ENCODE measurements around the gene COL23A1. TPM values are rescaled to one million over a fixed set of nuclear protein-coding genes. Genes with fewer than 3 reads are reported as not detected.

COL23A1 gene
- total RNA-seq, 1 experiment from 2014 or later, result 15.0 TPM

DNA sequence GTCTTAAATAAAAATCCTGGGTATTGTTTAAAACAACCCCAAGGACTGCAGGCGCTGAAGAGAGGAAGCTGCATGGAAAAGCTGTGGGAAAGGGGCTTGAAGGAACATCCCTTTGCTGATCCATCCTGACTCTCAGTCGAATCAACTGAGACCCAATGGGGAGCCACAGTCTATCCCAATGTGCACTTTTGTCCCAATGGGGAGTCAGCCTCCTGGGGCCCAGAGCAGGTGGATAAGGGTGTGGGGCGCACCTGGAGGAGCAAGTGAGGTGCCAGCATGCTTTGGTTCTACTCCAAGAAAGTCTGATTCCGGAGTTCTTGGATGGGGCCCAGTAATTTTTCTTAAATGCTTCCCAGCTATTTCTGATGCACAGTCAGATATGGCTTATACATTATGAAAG lies 118.1 kb downstream of the COL23A1 start (continued):
- TF ChIP-seq ZNF423 (CRISPR knock-in tag; IDR thresholded peaks at IDR 0.05), result no peak
- TF ChIP-seq MYBL2 (CRISPR knock-in tag; IDR thresholded peaks at IDR 0.05), result no peak
- no peak for TF ChIP-seq TP53 (CRISPR knock-in tag; IDR thresholded peaks at IDR 0.05)
- no peak for TF ChIP-seq ZNF317 (CRISPR knock-in tag; IDR thresholded peaks at IDR 0.05; ENCODE audit: borderline replicate concordance, low read depth)
- TF ChIP-seq, protein P1, sequence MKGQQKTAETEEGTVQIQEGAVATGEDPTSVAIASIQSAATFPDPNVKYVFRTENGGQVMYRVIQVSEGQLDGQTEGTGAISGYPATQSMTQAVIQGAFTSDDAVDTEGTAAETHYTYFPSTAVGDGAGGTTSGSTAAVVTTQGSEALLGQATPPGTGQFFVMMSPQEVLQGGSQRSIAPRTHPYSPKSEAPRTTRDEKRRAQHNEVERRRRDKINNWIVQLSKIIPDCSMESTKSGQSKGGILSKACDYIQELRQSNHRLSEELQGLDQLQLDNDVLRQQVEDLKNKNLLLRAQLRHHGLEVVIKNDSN (CRISPR knock-in tag; IDR thresholded peaks at IDR 0.05), result no peak
- TF ChIP-seq, protein P2, sequence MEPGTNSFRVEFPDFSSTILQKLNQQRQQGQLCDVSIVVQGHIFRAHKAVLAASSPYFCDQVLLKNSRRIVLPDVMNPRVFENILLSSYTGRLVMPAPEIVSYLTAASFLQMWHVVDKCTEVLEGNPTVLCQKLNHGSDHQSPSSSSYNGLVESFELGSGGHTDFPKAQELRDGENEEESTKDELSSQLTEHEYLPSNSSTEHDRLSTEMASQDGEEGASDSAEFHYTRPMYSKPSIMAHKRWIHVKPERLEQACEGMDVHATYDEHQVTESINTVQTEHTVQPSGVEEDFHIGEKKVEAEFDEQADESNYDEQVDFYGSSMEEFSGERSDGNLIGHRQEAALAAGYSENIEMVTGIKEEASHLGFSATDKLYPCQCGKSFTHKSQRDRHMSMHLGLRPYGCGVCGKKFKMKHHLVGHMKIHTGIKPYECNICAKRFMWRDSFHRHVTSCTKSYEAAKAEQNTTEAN (CRISPR knock-in tag; IDR thresholded peaks at IDR 0.05), result no peak
- TF ChIP-seq SOX15 (CRISPR knock-in tag; IDR thresholded peaks at IDR 0.05), result no peak
- no peak for TF ChIP-seq KAT7 (CRISPR knock-in tag; IDR thresholded peaks at IDR 0.05; ENCODE audit: borderline replicate concordance)
- TF ChIP-seq ESRRA (CRISPR knock-in tag; IDR thresholded peaks at IDR 0.05; ENCODE audit: borderline replicate concordance), result no peak

DNA sequence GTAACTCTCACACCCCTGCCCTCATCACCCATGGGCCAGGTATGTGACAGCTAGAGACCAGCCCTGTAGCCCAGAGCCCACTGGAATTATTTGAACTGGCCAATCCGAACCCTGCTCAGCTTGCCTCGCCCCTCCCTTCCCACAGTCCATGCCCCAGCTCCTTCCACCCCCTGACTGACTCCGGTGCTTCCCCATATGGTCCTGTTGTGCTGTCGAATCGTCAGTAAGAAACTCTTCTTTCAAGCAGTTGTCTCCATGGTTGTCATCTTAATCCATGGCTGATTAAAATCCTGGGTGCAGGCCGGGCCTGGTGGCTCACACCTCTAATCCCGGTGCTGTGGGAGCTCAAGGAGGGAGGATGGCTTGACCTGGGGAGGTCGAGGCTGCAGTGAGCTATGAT lies 118.5 kb downstream of the COL23A1 start:
- TF ChIP-seq, protein P3, sequence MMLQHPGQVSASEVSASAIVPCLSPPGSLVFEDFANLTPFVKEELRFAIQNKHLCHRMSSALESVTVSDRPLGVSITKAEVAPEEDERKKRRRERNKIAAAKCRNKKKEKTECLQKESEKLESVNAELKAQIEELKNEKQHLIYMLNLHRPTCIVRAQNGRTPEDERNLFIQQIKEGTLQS (CRISPR knock-in tag; conservative IDR thresholded peaks at IDR 0.05), result no peak
- TF ChIP-seq SOX15 (CRISPR knock-in tag; IDR thresholded peaks at IDR 0.05) (no peak), PRRX2 (CRISPR knock-in tag; IDR thresholded peaks at IDR 0.05) (no peak), CBFB (CRISPR knock-in tag; IDR thresholded peaks at IDR 0.05; ENCODE audit: low read depth) (no peak), TEAD1 (CRISPR knock-in tag; IDR thresholded peaks at IDR 0.05) (no peak), CREB1 (CRISPR knock-in tag; IDR thresholded peaks at IDR 0.05) (no peak), JUN (CRISPR knock-in tag; IDR thresholded peaks at IDR 0.05) (no peak)
- TF ChIP-seq, protein P4, sequence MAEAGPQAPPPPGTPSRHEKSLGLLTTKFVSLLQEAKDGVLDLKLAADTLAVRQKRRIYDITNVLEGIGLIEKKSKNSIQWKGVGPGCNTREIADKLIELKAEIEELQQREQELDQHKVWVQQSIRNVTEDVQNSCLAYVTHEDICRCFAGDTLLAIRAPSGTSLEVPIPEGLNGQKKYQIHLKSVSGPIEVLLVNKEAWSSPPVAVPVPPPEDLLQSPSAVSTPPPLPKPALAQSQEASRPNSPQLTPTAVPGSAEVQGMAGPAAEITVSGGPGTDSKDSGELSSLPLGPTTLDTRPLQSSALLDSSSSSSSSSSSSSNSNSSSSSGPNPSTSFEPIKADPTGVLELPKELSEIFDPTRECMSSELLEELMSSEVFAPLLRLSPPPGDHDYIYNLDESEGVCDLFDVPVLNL (CRISPR knock-in tag; IDR thresholded peaks at IDR 0.05; ENCODE audit: borderline replicate concordance, low read depth), result no peak
- no peak overlapping the region for H3K4me3 Mint-ChIP-seq
- ATAC-seq (no peak), DNase-seq (ENCODE audit: low spot score) (no peak)
- H3K36me3 Mint-ChIP-seq, result no peaks in the 10 kb centered on the region
- H3K27ac Mint-ChIP-seq, result no peak overlapping the region; the same call in 1 of the 2 replicates
- H3K9me3 Mint-ChIP-seq, result peaks cover 9% of the 10 kb centered on the region
- ChIA-PET POLR2A (no interaction called here), CTCF (interaction anchor here (1.5 to 5.2 kb wide), 2 partner anchors 10 to 119 kb away, joined by 4 to 61 read pairs; partner anchors contain the start of gene COL23A1)
- no peaks in the 10 kb centered on the region for H3K27me3 Mint-ChIP-seq (ENCODE audit: low read depth)
- peaks cover 16% of the 10 kb centered on the region for H3K4me1 Mint-ChIP-seq

DNA sequence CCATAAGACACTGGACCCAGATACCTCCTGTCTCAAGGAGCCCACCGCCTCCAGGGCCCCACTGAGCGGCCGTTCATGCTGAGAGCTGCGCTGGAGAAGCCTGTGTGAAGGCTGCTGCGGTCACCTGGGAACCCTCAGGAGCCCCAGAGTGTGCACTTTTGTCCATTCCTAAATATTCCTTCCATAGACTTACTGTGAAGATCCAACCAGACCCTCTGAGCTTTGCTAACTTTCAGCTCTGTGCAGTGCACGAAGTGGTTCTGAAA lies 119.5 kb downstream of the COL23A1 start:
- Mint-ChIP-seq H3K4me3 (no peak overlapping the region), H3K27me3 (ENCODE audit: low read depth) (no peaks in the 10 kb centered on the region), H3K27ac (no peak overlapping the region), H3K36me3 (no peaks in the 10 kb centered on the region), H3K9me3 (peaks cover 2% of the 10 kb centered on the region), H3K4me1 (peaks cover 16% of the 10 kb centered on the region)
- no peak for ATAC-seq
- no peak for DNase-seq (ENCODE audit: low spot score)
- ChIA-PET CTCF (interaction anchor here (1.0 to 5.2 kb wide), 3 partner anchors 9 to 120 kb away, joined by 4 to 61 read pairs (median 16); partner anchors contain the start of gene COL23A1), POLR2A (no interaction called here)
- TF ChIP-seq GABPB1 (CRISPR knock-in tag; IDR thresholded peaks at IDR 0.05) (no peak), CBFB (CRISPR knock-in tag; IDR thresholded peaks at IDR 0.05; ENCODE audit: low read depth) (no peak), EMX1 (CRISPR knock-in tag; IDR thresholded peaks at IDR 0.05) (no peak), ZNF317 (CRISPR knock-in tag; IDR thresholded peaks at IDR 0.05; ENCODE audit: borderline replicate concordance, low read depth) (no peak), CREM (CRISPR knock-in tag; IDR thresholded peaks at IDR 0.05) (no peak)
- TF ChIP-seq, protein P5, sequence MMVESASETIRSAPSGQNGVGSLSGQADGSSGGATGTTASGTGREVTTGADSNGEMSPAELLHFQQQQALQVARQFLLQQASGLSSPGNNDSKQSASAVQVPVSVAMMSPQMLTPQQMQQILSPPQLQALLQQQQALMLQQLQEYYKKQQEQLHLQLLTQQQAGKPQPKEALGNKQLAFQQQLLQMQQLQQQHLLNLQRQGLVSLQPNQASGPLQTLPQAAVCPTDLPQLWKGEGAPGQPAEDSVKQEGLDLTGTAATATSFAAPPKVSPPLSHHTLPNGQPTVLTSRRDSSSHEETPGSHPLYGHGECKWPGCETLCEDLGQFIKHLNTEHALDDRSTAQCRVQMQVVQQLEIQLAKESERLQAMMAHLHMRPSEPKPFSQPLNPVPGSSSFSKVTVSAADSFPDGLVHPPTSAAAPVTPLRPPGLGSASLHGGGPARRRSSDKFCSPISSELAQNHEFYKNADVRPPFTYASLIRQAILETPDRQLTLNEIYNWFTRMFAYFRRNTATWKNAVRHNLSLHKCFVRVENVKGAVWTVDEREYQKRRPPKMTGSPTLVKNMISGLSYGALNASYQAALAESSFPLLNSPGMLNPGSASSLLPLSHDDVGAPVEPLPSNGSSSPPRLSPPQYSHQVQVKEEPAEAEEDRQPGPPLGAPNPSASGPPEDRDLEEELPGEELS (CRISPR knock-in tag; IDR thresholded peaks at IDR 0.05), result no peak
- TF ChIP-seq, protein P6, sequence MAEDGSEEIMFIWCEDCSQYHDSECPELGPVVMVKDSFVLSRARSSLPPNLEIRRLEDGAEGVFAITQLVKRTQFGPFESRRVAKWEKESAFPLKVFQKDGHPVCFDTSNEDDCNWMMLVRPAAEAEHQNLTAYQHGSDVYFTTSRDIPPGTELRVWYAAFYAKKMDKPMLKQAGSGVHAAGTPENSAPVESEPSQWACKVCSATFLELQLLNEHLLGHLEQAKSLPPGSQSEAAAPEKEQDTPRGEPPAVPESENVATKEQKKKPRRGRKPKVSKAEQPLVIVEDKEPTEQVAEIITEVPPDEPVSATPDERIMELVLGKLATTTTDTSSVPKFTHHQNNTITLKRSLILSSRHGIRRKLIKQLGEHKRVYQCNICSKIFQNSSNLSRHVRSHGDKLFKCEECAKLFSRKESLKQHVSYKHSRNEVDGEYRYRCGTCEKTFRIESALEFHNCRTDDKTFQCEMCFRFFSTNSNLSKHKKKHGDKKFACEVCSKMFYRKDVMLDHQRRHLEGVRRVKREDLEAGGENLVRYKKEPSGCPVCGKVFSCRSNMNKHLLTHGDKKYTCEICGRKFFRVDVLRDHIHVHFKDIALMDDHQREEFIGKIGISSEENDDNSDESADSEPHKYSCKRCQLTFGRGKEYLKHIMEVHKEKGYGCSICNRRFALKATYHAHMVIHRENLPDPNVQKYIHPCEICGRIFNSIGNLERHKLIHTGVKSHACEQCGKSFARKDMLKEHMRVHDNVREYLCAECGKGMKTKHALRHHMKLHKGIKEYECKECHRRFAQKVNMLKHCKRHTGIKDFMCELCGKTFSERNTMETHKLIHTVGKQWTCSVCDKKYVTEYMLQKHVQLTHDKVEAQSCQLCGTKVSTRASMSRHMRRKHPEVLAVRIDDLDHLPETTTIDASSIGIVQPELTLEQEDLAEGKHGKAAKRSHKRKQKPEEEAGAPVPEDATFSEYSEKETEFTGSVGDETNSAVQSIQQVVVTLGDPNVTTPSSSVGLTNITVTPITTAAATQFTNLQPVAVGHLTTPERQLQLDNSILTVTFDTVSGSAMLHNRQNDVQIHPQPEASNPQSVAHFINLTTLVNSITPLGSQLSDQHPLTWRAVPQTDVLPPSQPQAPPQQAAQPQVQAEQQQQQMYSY (CRISPR knock-in tag; IDR thresholded peaks at IDR 0.05), result no peak
- TF ChIP-seq, protein P7, sequence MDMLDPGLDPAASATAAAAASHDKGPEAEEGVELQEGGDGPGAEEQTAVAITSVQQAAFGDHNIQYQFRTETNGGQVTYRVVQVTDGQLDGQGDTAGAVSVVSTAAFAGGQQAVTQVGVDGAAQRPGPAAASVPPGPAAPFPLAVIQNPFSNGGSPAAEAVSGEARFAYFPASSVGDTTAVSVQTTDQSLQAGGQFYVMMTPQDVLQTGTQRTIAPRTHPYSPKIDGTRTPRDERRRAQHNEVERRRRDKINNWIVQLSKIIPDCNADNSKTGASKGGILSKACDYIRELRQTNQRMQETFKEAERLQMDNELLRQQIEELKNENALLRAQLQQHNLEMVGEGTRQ (CRISPR knock-in tag; IDR thresholded peaks at IDR 0.05), result no peak
- TF ChIP-seq, protein P2 (CRISPR knock-in tag; IDR thresholded peaks at IDR 0.05), result no peak
